IMR-90 (cell line): ENCODE measurements around the gene LIPH. TPM values are rescaled to one million over a fixed set of nuclear protein-coding genes. Genes with fewer than 3 reads are reported as not detected.

ENCODE experiments used
- ATAC-seq: fragments of 200-7000 bp; cut with Tn5 transposase; 2 replicates; pipeline ENCODE4 v1.9.1; 2020; ENCODE audit warnings: low read depth, mild to moderate bottlenecking, moderate library complexity
- BruUV-seq: library from RNA; stranded (reverse); fragments of 400-500 nt; replicated peaks from 2 replicates; lab custom pipeline; 2021; lab: Mats Ljungman, UMichigan
- CTCF ChIA-PET: fragments of 300-600 bp; formaldehyde crosslinking; extraction: SDS; loops from one replicate; lab custom pipeline; 2021; ENCODE audit warnings: antibody characterized with exemption; lab: Yijun Ruan, JAX
- POLR2A ChIA-PET: fragments of 300-600 bp; sonication (Branson Sonifier 250); formaldehyde crosslinking; loops from one replicate; lab custom pipeline; 2022; ENCODE audit warnings: antibody characterized with exemption; ENCODE audit not compliant: unreplicated experiment; lab: Charles Lee
- DNase-seq: peaks from one replicate; pipeline ENCODE4 v3.0.0; 2013
- H2AFZ ChIP-seq: replicated peaks from 2 replicates; pipeline ENCODE3; 2013; ENCODE audit warnings: low read length, mild to moderate bottlenecking; ENCODE audit not compliant: poor library complexity
- H2AK5ac ChIP-seq: 2 replicates; pipeline ENCODE4 v1.6.1; 2013; ENCODE audit warnings: low read depth, low read length, inconsistent platforms
- H2AK9ac ChIP-seq: replicated peaks from 2 replicates; pipeline ENCODE3; 2013; ENCODE audit warnings: mild to moderate bottlenecking, low read depth, low read length, moderate library complexity; ENCODE audit not compliant: poor library complexity
- H2BK120ac ChIP-seq: 2 replicates; pipeline ENCODE4 v1.6.1; 2013; ENCODE audit warnings: low read depth, low read length, inconsistent platforms
- H2BK15ac ChIP-seq: 3 replicates; pipeline ENCODE4 v1.6.1; 2013; ENCODE audit warnings: low read depth, low read length, inconsistent platforms
- H2BK20ac ChIP-seq: 2 replicates; pipeline ENCODE4 v1.6.1; 2013; ENCODE audit warnings: low read depth, mild to moderate bottlenecking, inconsistent platforms, low read length, moderate library complexity
- H2BK5ac ChIP-seq: 2 replicates; pipeline ENCODE4 v1.6.1; 2013; ENCODE audit warnings: mild to moderate bottlenecking, low read depth, low read length, inconsistent platforms; ENCODE audit not compliant: poor library complexity, severe bottlenecking
- H3K14ac ChIP-seq: replicated peaks from 2 replicates; pipeline ENCODE4 v1.6.1; 2013; ENCODE audit warnings: low read depth, low read length, inconsistent platforms
- H3K18ac ChIP-seq: 2 replicates; pipeline ENCODE4 v1.6.1; 2013; ENCODE audit warnings: low read depth, low read length, control low read depth
- H3K23ac ChIP-seq: 2 replicates; pipeline ENCODE4 v1.6.1; 2013; ENCODE audit warnings: low read depth, low read length, inconsistent platforms
- H3K27ac ChIP-seq: 2 replicates; pipeline ENCODE4 v1.5.1; 2013; ENCODE audit warnings: mild to moderate bottlenecking, control low read depth, low read length; ENCODE audit not compliant: insufficient read depth
- H3K27me3 ChIP-seq: 2 replicates; pipeline ENCODE4 v1.6.1; 2013; ENCODE audit warnings: low read length; ENCODE audit not compliant: control insufficient read depth, insufficient read depth
- H3K36me3 ChIP-seq: 2 replicates; pipeline ENCODE4 v1.6.1; 2013; ENCODE audit warnings: low read length, mixed read lengths; ENCODE audit not compliant: control insufficient read depth, insufficient read depth
- H3K4ac ChIP-seq: 2 replicates; pipeline ENCODE4 v1.6.1; 2013; ENCODE audit warnings: low read depth, low read length, inconsistent platforms
- H3K4me1 ChIP-seq: 2 replicates; pipeline ENCODE4 v1.6.1; 2013; ENCODE audit warnings: low read length, mixed read lengths; ENCODE audit not compliant: control insufficient read depth, insufficient read depth
- H3K4me2 ChIP-seq: 2 replicates; pipeline ENCODE4 v1.6.1; 2013; ENCODE audit warnings: low read depth, mild to moderate bottlenecking, control low read depth, low read length, moderate library complexity
- H3K4me3 ChIP-seq: 2 replicates; pipeline ENCODE4 v1.5.1; 2013; ENCODE audit warnings: low read depth, mild to moderate bottlenecking, control low read depth, low read length, moderate library complexity; ENCODE audit not compliant: insufficient read depth
- H3K56ac ChIP-seq: 2 replicates; pipeline ENCODE4 v1.6.1; 2013; ENCODE audit warnings: low read length, inconsistent platforms; ENCODE audit not compliant: insufficient read depth; ENCODE audit errors: extremely low read depth
- H3K79me1 ChIP-seq, 2 experiments: 2 replicates each; pipeline ENCODE4 v1.6.1; 2013; ENCODE audit warnings: low read length in 2 of 2, inconsistent platforms in 1 of 2, low read depth in 1 of 2
- H3K9ac ChIP-seq: 2 replicates; pipeline ENCODE4 v1.6.1; 2013; ENCODE audit warnings: low read depth, low read length, control low read depth
- H3K9me1 ChIP-seq: 2 replicates; pipeline ENCODE4 v1.6.1; 2013; ENCODE audit warnings: low read length, inconsistent platforms; ENCODE audit not compliant: insufficient read depth
- H3K9me3 ChIP-seq: 2 replicates; pipeline ENCODE4 v1.6.1; 2013; ENCODE audit warnings: low read length; ENCODE audit not compliant: control insufficient read depth, insufficient read depth
- H4K20me1 ChIP-seq: 2 replicates; pipeline ENCODE4 v1.6.1; 2013; ENCODE audit warnings: low read length, inconsistent platforms; ENCODE audit not compliant: insufficient read depth
- H4K5ac ChIP-seq: 2 replicates; pipeline ENCODE4 v1.6.1; 2013; ENCODE audit warnings: mild to moderate bottlenecking, low read depth, low read length, control low read depth
- H4K8ac ChIP-seq, 2 experiments: 2 replicates each; pipeline ENCODE4 v1.6.1; 2013; ENCODE audit warnings: low read depth in 2 of 2, low read length in 2 of 2, control low read depth in 1 of 2, inconsistent platforms in 1 of 2
- H4K91ac ChIP-seq: 2 replicates; pipeline ENCODE4 v1.6.1; 2013; ENCODE audit warnings: low read depth, low read length, inconsistent platforms; ENCODE audit not compliant: insufficient read depth
- CHD1 ChIP-seq: IDR thresholded peaks from 2 replicates; pipeline ENCODE4 v1.6.1; 2012; ENCODE audit warnings: low read depth, low read length, improper control_type of control experiment
- WGBS, 2 experiments: methylation state at CpG; one replicate each; pipeline versions ENCODE4 v1.1.5 to v1.1.7; 2013; ENCODE audit warnings: missing lambda C conversion rate in 2 of 2; ENCODE audit not compliant: insufficient read length in 1 of 2; ENCODE audit errors: extremely low coverage in 2 of 2; 5-methylcytosine and 5-hydroxymethylcytosine counted together
- dilution Hi-C: fragments of 300-500 bp; cut with HindIII; formaldehyde crosslinking; loops from one replicate; pipeline ENCODE4 v1.14.3; 2018; ENCODE audit warnings: low sequenced_read_pairs; ENCODE audit not compliant: unreplicated experiment
- in situ Hi-C: fragments of 300-500 bp; cut with MboI; formaldehyde crosslinking; loops from 3 replicates; pipeline ENCODE4 v1.14.3; 2019; ENCODE audit warnings: low sequenced_read_pairs, inconsistent platforms, mixed read lengths
- intact Hi-C: fragments of 100-400 bp; cut with micrococcal nuclease; formaldehyde crosslinking; loops from 2 replicates; pipeline ENCODE4 v1.10.0; 2022
- polyA plus RNA-seq, 3 experiments: library from polyadenylated mRNA; depleted of rRNA; stranded (reverse); fragments of >200 nt; gene quantifications; 2 replicates each; pipeline ENCODE4 v1.2.3, GENCODE V29; 2012; ENCODE audit warnings: low replicate concordance in 1 of 3
- total RNA-seq: library from RNA; depleted of rRNA; stranded (reverse); fragments of >200 nt; gene quantifications from 2 replicates; pipeline ENCODE4 v1.2.3, GENCODE V29; 2012

LIPH gene
- total and polyA plus RNA-seq, 2 of the 4 experiments (the other 2 are of a cell fraction) = 0.27 to 0.36 TPM

- ChIA-PET CTCF (interaction anchor here (1.0 kb wide), 1 partner anchor 12 kb away, joined by 3 read pairs; no protein-coding TSS in a partner anchor), POLR2A (no interaction called here)
- Histone ChIP-seq H2AFZ (no peak overlapping the region), H3K36me3 (no peaks in the 10 kb centered on the region), H2AK5ac (no peak overlapping the region), H3K18ac (no peak overlapping the region), H3K4me1 (no peaks in the 10 kb centered on the region), H3K79me1 (no peaks in the 10 kb centered on the region), H2BK20ac (no peak overlapping the region), H3K23ac (no peak overlapping the region), H2AK9ac (no peak overlapping the region), H3K9me1 (no peaks in the 10 kb centered on the region; the same call in 1 of the 2 replicates), H3K4ac (no peak overlapping the region), H3K56ac (no peak overlapping the region), H3K9ac (no peak overlapping the region), H3K27ac (no peak overlapping the region), H3K4me3 (no peak overlapping the region), H2BK5ac (no peak overlapping the region), H4K5ac (no peak overlapping the region), H2BK15ac (no peak overlapping the region), H3K4me2 (no peak overlapping the region), H3K27me3 (peaks cover 7% of the 10 kb centered on the region; the same call in 1 of the 2 replicates), H4K20me1 (no peaks in the 10 kb centered on the region), H3K9me3 (no peaks in the 10 kb centered on the region), H4K8ac (no peak overlapping the region), H4K91ac (no peak overlapping the region), H2BK120ac (no peak overlapping the region), H3K14ac (no peak overlapping the region)
- in situ Hi-C loops (no loop called here), intact Hi-C loops (no loop called here), dilution Hi-C loops (no loop called here)
- ATAC-seq = no peak
- no TSS peak for BruUV-seq
- WGBS, 2 experiments = no CpG with 5 or more reads among the region's 2 CpGs
- no peak for TF ChIP-seq CHD1
- no peak for DNase-seq
These were observed 12.5 kb downstream of the LIPH start for GRCh38 chr3:185539934-185540333.
